Neural progenitor cell (in vitro differentiated cells): ENCODE results near the gene OAF. TPM values are rescaled to one million over a fixed set of nuclear protein-coding genes. Genes with fewer than 3 reads are reported as not detected.

Experiments used
- DNase-seq: peaks from one replicate; pipeline ENCODE4 v3.0.0-alpha.2; 2016; ENCODE audit warnings: low spot score
- H2AFZ ChIP-seq: fragments of 200-600 bp; sonication (generic); replicated peaks from 2 replicates; pipeline ENCODE4 v1.6.1; 2016; ENCODE audit warnings: antibody characterized with exemption
- H3F3A ChIP-seq: fragments of 200-600 bp; sonication (generic); 2 replicates; pipeline ENCODE4 v1.6.1; 2016; ENCODE audit warnings: antibody characterized with exemption, low read depth
- H3K27ac ChIP-seq: fragments of 200-600 bp; sonication (generic); 2 replicates; pipeline ENCODE4 v1.5.1; 2016; ENCODE audit warnings: mild to moderate bottlenecking
- H3K27me3 ChIP-seq: fragments of 200-600 bp; sonication (generic); 2 replicates; pipeline ENCODE4 v1.6.1; 2016; ENCODE audit warnings: mild to moderate bottlenecking, moderate library complexity
- H3K36me3 ChIP-seq: fragments of 200-600 bp; sonication (generic); 2 replicates; pipeline ENCODE4 v1.5.1; 2016
- H3K4me1 ChIP-seq: fragments of 200-600 bp; sonication (generic); 2 replicates; pipeline ENCODE4 v1.6.1; 2016; ENCODE audit warnings: mixed run types
- H3K4me2 ChIP-seq: fragments of 200-600 bp; sonication (generic); 2 replicates; pipeline ENCODE4 v1.6.1; 2016
- H3K4me3 ChIP-seq: fragments of 200-600 bp; sonication (generic); 2 replicates; pipeline ENCODE4 v1.5.1; 2016
- H3K79me2 ChIP-seq: fragments of 200-600 bp; sonication (generic); 2 replicates; pipeline ENCODE4 v1.6.1; 2016; ENCODE audit warnings: low read depth
- H3K9ac ChIP-seq: fragments of 200-600 bp; sonication (generic); 2 replicates; pipeline ENCODE4 v1.6.1; 2016
- H3K9me3 ChIP-seq: fragments of 200-600 bp; sonication (generic); 2 replicates; pipeline ENCODE4 v1.5.1; 2016; ENCODE audit warnings: low read depth
- H4K20me1 ChIP-seq: fragments of 200-600 bp; sonication (generic); 2 replicates; pipeline ENCODE4 v1.6.1; 2016; ENCODE audit warnings: low read depth
- H3K27ac Mint-ChIP-seq: 3 replicates; pipeline ENCODE4 v1.8.0; 2021; ENCODE audit warnings: mixed read lengths
- H3K27me3 Mint-ChIP-seq: 2 replicates; pipeline ENCODE4 v1.8.0; 2022; ENCODE audit warnings: low read depth, mild to moderate bottlenecking, inconsistent platforms, moderate library complexity, mixed read lengths; ENCODE audit not compliant: insufficient read depth
- H3K36me3 Mint-ChIP-seq: 3 replicates; pipeline ENCODE4 v1.8.0; 2021; ENCODE audit warnings: mixed read lengths
- H3K4me1 Mint-ChIP-seq: 3 replicates; pipeline ENCODE4 v1.8.0; 2021; ENCODE audit warnings: mixed read lengths
- H3K4me3 Mint-ChIP-seq: 3 replicates; pipeline ENCODE4 v1.8.0; 2021; ENCODE audit warnings: mild to moderate bottlenecking, moderate library complexity, mixed read lengths
- H3K9me3 Mint-ChIP-seq: 3 replicates; pipeline ENCODE4 v1.8.0; 2020; ENCODE audit warnings: mixed read lengths
- CTCF ChIP-seq: fragments of 200-600 bp; sonication (generic); IDR thresholded peaks from 2 replicates; pipeline ENCODE4 v1.5.1; 2017; ENCODE audit warnings: antibody characterized with exemption, mild to moderate bottlenecking
- EZH2 ChIP-seq: fragments of 200-600 bp; sonication (generic); IDR thresholded peaks from 2 replicates; pipeline ENCODE4 v1.6.1; 2017; ENCODE audit warnings: antibody characterized with exemption, mild to moderate bottlenecking, moderate library complexity
- EZH2phosphoT487 ChIP-seq: fragments of 200-600 bp; sonication (generic); IDR thresholded peaks from 2 replicates; pipeline ENCODE4 v1.6.1; 2017; ENCODE audit warnings: antibody characterized with exemption
- total RNA-seq: library from RNA; depleted of rRNA; stranded (reverse); fragments of >200 nt; gene quantifications from 2 replicates; pipeline ENCODE4 v1.2.3, GENCODE V29; 2015; ENCODE audit warnings: low replicate concordance

Gene OAF
- total RNA-seq, 1 donor from 2014 or later: 0.47 TPM

GRCh38 chr11:120219938-120220746, 9.3 kb downstream of the OAF start:
- Histone ChIP-seq H3K4me3 (no peak overlapping the region), H4K20me1 (no peaks in the 10 kb centered on the region), H3K79me2 (no peaks in the 10 kb centered on the region), H3K36me3 (no peaks in the 10 kb centered on the region), H3K4me2 (no peak overlapping the region), H3K9ac (no peak overlapping the region), H3K4me1 (peaks cover 32% of the 10 kb centered on the region), H3K27me3 (peaks cover 62% of the 10 kb centered on the region), H3K27ac (no peak overlapping the region), H2AFZ (no peak overlapping the region), H3F3A (peaks cover 4% of the 10 kb centered on the region), H3K9me3 (no peaks in the 10 kb centered on the region)
- DNase-seq: no peak
- Mint-ChIP-seq H3K36me3 (peaks cover 8% of the 10 kb centered on the region), H3K27ac (peak overlapping the region; percentile 91), H3K9me3 (no peaks in the 10 kb centered on the region), H3K4me3 (no peak overlapping the region), H3K4me1 (peaks cover 65% of the 10 kb centered on the region), H3K27me3 (peaks cover 12% of the 10 kb centered on the region)
- TF ChIP-seq EZH2phosphoT487 (no peak), CTCF (no peak), EZH2 (no peak)

GRCh38 chr11:120220747-120221037, 9.9 kb downstream of the OAF start:
- H3K9ac ChIP-seq: no peak overlapping the region
- Mint-ChIP-seq H3K36me3 (peaks cover 5% of the 10 kb centered on the region), H3K4me3 (no peak overlapping the region), H3K4me1 (peaks cover 69% of the 10 kb centered on the region), H3K27me3 (peaks cover 9% of the 10 kb centered on the region), H3K27ac (no peak overlapping the region), H3K9me3 (no peaks in the 10 kb centered on the region)
- TF ChIP-seq CTCF (no peak), EZH2phosphoT487 (no peak), EZH2 (no peak)
- H3K4me1 ChIP-seq: peaks cover 34% of the 10 kb centered on the region
- no peak overlapping the region for H3K4me2 ChIP-seq
- no peaks in the 10 kb centered on the region for H4K20me1 ChIP-seq
- no peak overlapping the region for H3K27ac ChIP-seq
- no peaks in the 10 kb centered on the region for H3K9me3 ChIP-seq
- no peaks in the 10 kb centered on the region for H3K79me2 ChIP-seq
- H3K36me3 ChIP-seq: no peaks in the 10 kb centered on the region
- H3K27me3 ChIP-seq: peaks cover 57% of the 10 kb centered on the region
- no peak for DNase-seq
- no peak overlapping the region for H3K4me3 ChIP-seq
- H2AFZ ChIP-seq: no peak overlapping the region
- H3F3A ChIP-seq: peaks cover 4% of the 10 kb centered on the region

- H3K9me3 Mint-ChIP-seq: no peaks in the 10 kb centered on the region
- no peaks in the 10 kb centered on the region for H4K20me1 ChIP-seq
- H3K27me3 ChIP-seq: peaks cover 51% of the 10 kb centered on the region
- no peak overlapping the region for H3K4me2 ChIP-seq
- no peak overlapping the region for H3K27ac ChIP-seq
- peaks cover 70% of the 10 kb centered on the region for H3K4me1 Mint-ChIP-seq
- H3K9me3 ChIP-seq: no peaks in the 10 kb centered on the region
- peaks cover 3% of the 10 kb centered on the region for H3K36me3 Mint-ChIP-seq
- peaks cover 34% of the 10 kb centered on the region for H3K4me1 ChIP-seq
- no peak for DNase-seq
- H3F3A ChIP-seq: peaks cover 4% of the 10 kb centered on the region
- no peak for TF ChIP-seq EZH2phosphoT487
- TF ChIP-seq EZH2: no peak
- no peak for TF ChIP-seq CTCF
- H3K4me3 ChIP-seq: no peak overlapping the region
- no peak overlapping the region for H2AFZ ChIP-seq
- H3K27ac Mint-ChIP-seq: no peak overlapping the region
- H3K27me3 Mint-ChIP-seq: peaks cover 10% of the 10 kb centered on the region
- no peaks in the 10 kb centered on the region for H3K79me2 ChIP-seq
- no peak overlapping the region for H3K9ac ChIP-seq
- H3K4me3 Mint-ChIP-seq: no peak overlapping the region
- no peaks in the 10 kb centered on the region for H3K36me3 ChIP-seq
Measured at GRCh38 chr11:120221115-120221752, 10.4 kb downstream of the OAF start.
